GM18909 (cell line): Measurements from ENCODE around the gene MIA2.
A peak's percentile ranks its signal among the peaks of the same experiment; 100 is the strongest.

Experiments
- ATAC-seq: cut with Tn5 transposase; IDR thresholded peaks from one replicate; pipeline ENCODE4 v1.9.1; 2021; ENCODE audit warnings: mild to moderate bottlenecking; ENCODE audit not compliant: unreplicated experiment, poor library complexity

MIA2 gene

DNA sequence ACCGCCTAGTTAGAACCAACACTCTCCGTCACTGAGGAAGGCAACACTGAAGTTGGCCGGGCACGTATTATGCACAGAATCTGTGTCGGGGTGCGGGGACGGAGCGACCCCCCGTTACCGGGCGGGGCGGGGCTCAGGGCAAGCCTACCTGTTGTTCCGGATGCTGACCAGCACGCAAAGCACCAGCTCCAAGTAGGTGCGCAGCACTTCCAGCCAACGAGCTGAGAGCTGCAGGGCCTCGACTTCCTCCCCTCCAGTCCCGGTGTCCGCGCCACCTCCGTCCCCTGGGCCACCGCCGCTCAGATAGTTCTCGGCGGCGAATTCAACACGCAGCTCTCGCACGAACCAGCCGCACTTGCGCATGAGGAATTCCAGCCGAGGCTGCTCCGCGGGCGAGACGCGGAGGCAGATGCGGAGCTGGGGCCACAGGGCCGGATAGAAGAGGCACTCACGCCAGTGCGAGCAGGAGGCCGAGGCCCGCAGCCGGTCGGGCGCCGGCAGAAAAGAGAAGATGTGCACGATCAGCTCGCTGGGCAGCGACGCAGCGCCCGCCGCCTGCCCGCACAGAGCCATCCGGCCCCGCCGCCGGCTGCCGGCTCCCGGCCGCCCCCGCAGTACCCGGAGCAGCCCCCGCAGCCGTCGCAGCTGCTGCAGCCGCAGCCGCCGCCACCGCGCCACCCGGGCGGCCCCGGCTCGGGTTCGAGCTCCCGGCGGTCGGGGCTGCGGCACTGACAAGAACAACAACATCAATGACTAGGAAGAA is 197.9 kb downstream of the MIA2 start:
- ATAC-seq = peak; percentile 26

GRCh38 chr14:39432179-39432618 is 198.5 kb downstream of the MIA2 start, which contains the start of gene FBXO33:
TSS of gene FBXO33 (minus strand) at chr14:39432433. CDS start at chr14:39432162, 271 bp downstream.
- ATAC-seq = peak; percentile 84

DNA sequence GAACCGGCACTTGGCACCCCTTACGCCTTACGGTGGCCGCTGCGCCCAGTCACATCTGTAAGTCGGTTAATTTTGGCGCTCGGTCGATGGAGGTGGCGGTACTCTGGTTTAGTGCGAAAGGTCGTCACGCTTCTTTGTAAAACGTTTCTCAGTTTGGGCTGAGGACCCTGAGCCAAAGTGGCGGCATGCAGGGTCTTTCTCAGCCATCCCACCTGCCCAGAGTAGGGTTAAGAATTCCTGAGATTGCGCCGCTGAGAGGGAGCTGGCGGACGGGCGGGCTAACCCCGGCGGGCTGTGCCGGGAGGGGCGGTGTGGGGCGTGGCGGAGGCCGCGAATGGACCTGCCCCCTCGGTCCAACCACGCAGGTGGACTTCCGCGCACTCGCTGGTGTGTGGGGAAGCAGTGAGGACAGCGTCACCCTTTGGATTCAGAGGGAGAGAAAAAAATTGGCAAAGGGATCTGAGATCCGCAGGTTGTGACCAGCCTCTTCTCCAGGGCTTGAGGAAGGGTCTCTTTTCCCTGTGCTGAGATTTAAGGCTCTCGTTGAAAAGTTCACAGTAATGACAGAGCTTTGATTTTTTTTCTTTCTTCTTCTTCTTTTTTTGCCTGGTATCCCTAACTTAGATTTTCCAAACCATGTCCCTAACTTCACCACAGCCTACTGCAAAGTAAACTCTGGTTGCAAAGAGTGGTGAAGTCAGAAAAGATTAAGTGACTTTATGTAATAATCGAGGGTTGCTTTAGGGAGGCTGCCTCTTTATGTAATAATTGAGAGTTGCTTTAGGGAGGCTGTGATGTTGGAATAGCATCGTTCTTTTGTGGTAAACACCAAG is 199.1 kb downstream of the MIA2 start:
- peak; percentile 72 for ATAC-seq

GRCh38 chr14:39433452-39433813 is 199.7 kb downstream of the MIA2 start:
- ATAC-seq = no peak

DNA sequence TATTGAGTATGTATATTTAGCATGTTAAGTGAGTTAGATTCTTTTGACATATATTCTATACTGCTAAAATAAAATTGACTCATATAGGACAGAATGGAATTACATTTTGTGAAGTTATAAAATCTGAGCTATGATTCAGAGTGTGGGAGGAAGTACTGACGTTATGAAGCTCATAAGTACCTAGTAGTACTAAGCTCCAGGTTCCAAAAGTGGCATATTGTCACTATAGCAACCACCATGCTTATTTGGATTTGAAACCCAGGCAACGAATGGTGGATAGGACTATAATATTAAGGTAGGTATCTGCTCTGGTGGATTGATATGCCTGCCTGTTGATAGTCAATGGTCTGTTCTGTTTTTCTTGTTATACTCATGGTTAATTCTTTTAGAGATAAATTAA is 200.7 kb downstream of the MIA2 start:
- no peak for ATAC-seq

DNA sequence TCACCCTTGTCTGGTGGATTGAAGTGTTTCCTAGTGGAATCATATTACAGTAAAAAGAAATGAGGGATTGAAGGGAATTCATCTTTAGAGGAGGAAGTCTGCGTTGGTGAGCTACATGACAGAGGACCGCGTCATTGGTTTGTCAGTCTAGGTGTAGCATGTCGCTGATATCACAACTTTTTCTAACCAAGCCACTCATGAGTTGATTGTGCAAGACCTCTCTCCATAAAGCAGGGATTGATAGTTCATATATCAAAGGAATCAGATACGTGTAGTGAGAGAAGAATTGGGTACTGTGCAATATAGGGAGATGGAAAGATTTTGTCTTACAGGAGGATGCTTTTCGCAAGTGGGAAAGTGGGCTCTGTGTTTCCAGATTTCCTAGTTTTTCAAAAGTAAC is 201.5 kb downstream of the MIA2 start:
- ATAC-seq = no peak
